ENCODE data around the gene DUSP14.

DUSP14 gene

DNA sequence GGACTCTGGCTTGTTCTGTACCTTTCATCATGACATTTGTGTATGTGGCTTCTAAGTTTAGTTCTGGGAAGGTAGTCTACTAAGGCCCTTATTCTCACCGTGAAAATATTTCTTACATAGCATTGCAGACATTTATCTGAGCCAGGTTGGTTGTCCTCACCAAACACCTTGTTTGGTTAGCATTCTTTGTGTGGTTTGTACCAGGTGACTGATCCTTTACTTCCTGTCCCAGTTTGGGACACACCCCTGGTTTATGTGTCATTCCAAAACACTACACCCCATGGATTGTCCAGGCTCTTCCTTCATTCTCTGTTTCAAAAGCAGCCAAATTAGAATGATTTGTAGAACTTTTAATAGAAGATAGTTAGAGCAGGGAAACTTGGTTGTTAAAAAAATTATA lies 23.2 kb upstream of the DUSP14 start:
- Histone ChIP-seq H3K36me3 (ENCODE audit: control insufficient read depth, insufficient read depth, low read length) (no peaks in the 10 kb centered on the region), H3K4me1 (ENCODE audit: control insufficient read depth, insufficient read depth, low read length) (no peaks in the 10 kb centered on the region), H3K9ac (ENCODE audit: low read depth, low read length) (no peak overlapping the region), H3K9me3 (ENCODE audit: control insufficient read depth, insufficient read depth, low read length) (no peaks in the 10 kb centered on the region), H3K4me3 (ENCODE audit: low read depth, low read length) (no peak overlapping the region), H3K27me3 (ENCODE audit: control insufficient read depth, insufficient read depth, low read length) (no peaks in the 10 kb centered on the region)

DNA sequence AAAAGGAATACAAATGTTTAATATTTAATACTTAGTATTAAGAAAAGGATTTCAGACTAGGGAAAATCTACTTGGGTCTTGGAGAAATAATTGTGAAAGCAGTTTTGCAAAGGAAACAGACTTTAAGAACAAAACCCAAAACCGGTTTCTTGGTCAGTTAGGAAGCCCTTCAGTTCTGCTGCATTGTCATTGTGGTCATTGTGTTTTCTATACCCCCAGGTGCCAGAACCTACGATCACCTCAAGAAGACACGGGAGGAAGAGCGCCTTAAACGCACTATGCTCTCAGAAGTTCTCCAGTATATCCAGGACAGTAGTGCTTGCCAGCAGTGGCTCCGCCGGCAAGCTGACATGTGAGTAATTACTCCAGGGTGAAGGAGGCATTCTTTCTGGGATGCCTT lies 19.5 kb upstream of the DUSP14 start:
- H3K4me1 ChIP-seq (ENCODE audit: control insufficient read depth, insufficient read depth, low read length): no peaks in the 10 kb centered on the region
- peaks cover 4% of the 10 kb centered on the region for H3K36me3 ChIP-seq (ENCODE audit: control insufficient read depth, insufficient read depth, low read length)
- H3K9ac ChIP-seq (ENCODE audit: low read depth, low read length): no peak overlapping the region
- H3K9me3 ChIP-seq (ENCODE audit: control insufficient read depth, insufficient read depth, low read length): no peaks in the 10 kb centered on the region
- no peak overlapping the region for H3K4me3 ChIP-seq (ENCODE audit: low read depth, low read length)
- no peaks in the 10 kb centered on the region for H3K27me3 ChIP-seq (ENCODE audit: control insufficient read depth, insufficient read depth, low read length)

DNA sequence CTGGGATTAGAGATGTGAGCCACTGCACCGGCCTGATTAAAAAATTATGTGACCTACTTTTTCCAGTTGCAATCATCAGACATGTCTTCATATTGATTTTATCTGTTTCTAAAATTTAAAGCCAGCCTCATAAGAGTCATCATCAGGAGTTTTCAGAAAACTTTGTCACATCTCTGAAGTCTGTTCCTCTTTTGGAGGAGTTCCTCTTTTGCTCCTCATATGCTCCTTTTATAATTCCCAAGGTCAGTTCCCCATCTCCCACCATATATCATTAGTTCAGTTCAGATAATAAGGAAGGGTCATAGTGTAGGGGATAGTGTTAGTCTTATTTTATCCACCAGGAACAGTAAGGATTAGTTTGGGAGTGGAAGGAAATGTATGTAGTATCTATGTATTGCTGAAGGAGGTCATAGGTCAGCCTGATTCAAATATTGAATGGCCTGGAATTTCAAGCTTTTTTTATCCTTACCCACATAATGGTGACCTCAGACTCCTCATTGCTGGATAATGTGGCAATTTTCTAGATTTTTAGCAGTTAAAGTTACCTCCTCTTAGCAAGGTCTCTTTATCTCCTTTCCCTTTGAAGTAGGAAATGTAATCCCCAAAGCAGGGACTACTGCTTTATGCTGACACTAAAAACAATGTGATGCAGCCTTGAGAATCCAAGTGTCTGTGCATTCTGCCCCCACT lies 13.8 kb upstream of the DUSP14 start:
- Histone ChIP-seq H3K36me3 (ENCODE audit: control insufficient read depth, insufficient read depth, low read length) (peaks cover 15% of the 10 kb centered on the region), H3K9me3 (ENCODE audit: control insufficient read depth, insufficient read depth, low read length) (no peaks in the 10 kb centered on the region), H3K4me1 (ENCODE audit: control insufficient read depth, insufficient read depth, low read length) (no peaks in the 10 kb centered on the region), H3K9ac (ENCODE audit: low read depth, low read length) (no peak overlapping the region), H3K27me3 (ENCODE audit: control insufficient read depth, insufficient read depth, low read length) (no peaks in the 10 kb centered on the region), H3K4me3 (ENCODE audit: low read depth, low read length) (no peak overlapping the region)

DNA sequence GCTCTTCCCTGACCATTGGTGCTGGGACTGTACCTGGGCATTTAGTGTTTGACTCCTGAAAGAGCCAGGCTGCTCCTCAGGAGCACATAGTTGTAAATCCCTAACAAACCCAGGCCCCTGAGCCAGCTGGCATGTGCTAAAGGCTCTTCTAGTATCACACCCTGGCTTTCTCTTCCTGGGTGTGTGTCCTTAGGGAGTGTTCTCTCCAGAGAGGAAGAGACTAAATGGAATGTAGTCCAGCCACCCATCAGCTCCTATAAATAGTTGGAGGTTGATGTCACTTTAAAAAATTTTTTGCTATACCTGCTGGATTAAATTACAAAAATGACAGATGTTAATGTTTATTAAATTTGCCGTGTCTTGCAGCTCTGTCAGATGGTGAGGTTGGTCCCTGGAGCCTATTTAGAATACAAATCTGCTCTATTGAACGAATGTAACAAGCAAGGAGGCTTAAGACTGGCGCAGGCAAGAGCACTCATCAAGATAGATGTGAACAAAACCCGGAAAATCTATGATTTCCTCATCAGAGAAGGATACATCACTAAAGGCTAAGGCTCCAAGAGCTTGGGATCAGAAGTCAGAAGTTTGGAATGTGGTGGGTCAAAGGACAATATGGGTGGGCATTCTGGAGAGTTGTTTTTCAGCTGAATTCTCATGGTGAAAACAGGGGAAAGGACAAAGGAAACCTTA lies 13.1 kb upstream of the DUSP14 start:
- H3K9ac ChIP-seq (ENCODE audit: low read depth, low read length): no peak overlapping the region
- H3K36me3 ChIP-seq (ENCODE audit: control insufficient read depth, insufficient read depth, low read length): peaks cover 15% of the 10 kb centered on the region
- H3K4me1 ChIP-seq (ENCODE audit: control insufficient read depth, insufficient read depth, low read length): no peaks in the 10 kb centered on the region
- no peaks in the 10 kb centered on the region for H3K9me3 ChIP-seq (ENCODE audit: control insufficient read depth, insufficient read depth, low read length)
- H3K4me3 ChIP-seq (ENCODE audit: low read depth, low read length): no peak overlapping the region
- no peaks in the 10 kb centered on the region for H3K27me3 ChIP-seq (ENCODE audit: control insufficient read depth, insufficient read depth, low read length)

DNA sequence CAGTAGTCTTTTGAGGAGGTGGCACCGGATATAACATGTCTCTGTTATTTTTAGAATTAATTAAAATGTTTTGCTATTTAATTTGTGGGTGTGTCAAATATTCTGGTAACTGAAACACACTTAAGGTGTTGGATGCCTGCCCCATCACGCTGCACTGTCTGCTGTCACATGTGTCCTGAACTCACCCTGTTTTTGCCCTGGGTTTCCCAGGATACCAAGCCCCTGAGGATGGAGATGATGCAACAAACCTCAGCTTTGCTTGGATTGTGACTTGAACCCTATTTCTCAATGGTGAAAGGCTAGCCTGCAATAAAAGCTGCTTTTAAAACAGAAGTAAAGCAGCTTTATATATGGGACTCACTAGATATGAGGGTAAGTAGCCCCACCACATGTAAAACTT lies 11.5 kb upstream of the DUSP14 start:
- Histone ChIP-seq H3K9ac (ENCODE audit: low read depth, low read length) (no peak overlapping the region), H3K4me1 (ENCODE audit: control insufficient read depth, insufficient read depth, low read length) (peaks cover 1% of the 10 kb centered on the region), H3K4me3 (ENCODE audit: low read depth, low read length) (no peak overlapping the region), H3K27me3 (ENCODE audit: control insufficient read depth, insufficient read depth, low read length) (no peaks in the 10 kb centered on the region), H3K9me3 (ENCODE audit: control insufficient read depth, insufficient read depth, low read length) (no peaks in the 10 kb centered on the region), H3K36me3 (ENCODE audit: control insufficient read depth, insufficient read depth, low read length) (peaks cover 15% of the 10 kb centered on the region)

DNA sequence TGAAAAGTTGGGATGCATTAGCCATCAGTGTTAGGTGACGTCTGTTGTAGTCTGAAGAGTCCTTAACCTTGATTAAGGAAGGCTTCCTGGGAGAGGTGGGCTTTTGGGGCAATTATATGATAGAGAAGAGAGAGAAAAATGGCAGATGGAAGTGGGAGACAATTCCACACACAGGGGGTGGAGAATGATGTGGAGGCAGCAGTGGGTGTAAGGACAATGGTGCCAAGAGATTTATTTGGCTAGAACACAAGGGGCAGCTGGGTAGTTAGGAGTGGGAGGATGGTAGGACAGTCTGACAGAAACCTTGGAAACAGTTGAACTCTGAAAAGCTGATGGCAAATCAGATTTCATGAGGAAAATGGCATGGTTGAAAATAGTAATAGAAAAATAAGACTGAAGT lies 10.7 kb upstream of the DUSP14 start:
- Histone ChIP-seq H3K4me3 (ENCODE audit: low read depth, low read length) (no peak overlapping the region), H3K9me3 (ENCODE audit: control insufficient read depth, insufficient read depth, low read length) (no peaks in the 10 kb centered on the region), H3K27me3 (ENCODE audit: control insufficient read depth, insufficient read depth, low read length) (no peaks in the 10 kb centered on the region), H3K4me1 (ENCODE audit: control insufficient read depth, insufficient read depth, low read length) (peaks cover 9% of the 10 kb centered on the region), H3K36me3 (ENCODE audit: control insufficient read depth, insufficient read depth, low read length) (peaks cover 11% of the 10 kb centered on the region), H3K9ac (ENCODE audit: low read depth, low read length) (no peak overlapping the region)

DNA sequence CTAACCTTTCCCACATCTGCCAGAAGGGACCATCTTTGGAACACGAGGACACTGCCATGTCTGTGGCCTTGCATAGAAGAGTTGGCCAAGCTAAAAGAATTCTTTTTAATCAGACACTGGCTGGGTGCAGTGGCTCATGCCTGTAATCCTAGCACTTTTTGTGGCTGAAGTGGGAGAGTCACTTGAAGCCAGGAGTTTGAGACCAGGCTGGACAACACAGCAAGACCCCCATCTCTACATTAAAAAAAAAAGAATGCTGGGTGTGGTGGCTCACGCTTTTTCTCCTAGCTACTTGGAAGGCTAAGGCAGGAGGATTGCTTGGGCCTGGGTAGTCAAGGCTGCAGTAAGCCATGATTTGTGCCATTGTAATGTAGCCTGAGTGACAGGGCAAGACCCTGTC lies 9.3 kb upstream of the DUSP14 start:
- Histone ChIP-seq H3K27me3 (ENCODE audit: control insufficient read depth, insufficient read depth, low read length) (no peaks in the 10 kb centered on the region), H3K9me3 (ENCODE audit: control insufficient read depth, insufficient read depth, low read length) (no peaks in the 10 kb centered on the region), H3K4me1 (ENCODE audit: control insufficient read depth, insufficient read depth, low read length) (peaks cover 9% of the 10 kb centered on the region), H3K4me3 (ENCODE audit: low read depth, low read length) (no peak overlapping the region), H3K36me3 (ENCODE audit: control insufficient read depth, insufficient read depth, low read length) (peaks cover 11% of the 10 kb centered on the region), H3K9ac (ENCODE audit: low read depth, low read length) (no peak overlapping the region)

DNA sequence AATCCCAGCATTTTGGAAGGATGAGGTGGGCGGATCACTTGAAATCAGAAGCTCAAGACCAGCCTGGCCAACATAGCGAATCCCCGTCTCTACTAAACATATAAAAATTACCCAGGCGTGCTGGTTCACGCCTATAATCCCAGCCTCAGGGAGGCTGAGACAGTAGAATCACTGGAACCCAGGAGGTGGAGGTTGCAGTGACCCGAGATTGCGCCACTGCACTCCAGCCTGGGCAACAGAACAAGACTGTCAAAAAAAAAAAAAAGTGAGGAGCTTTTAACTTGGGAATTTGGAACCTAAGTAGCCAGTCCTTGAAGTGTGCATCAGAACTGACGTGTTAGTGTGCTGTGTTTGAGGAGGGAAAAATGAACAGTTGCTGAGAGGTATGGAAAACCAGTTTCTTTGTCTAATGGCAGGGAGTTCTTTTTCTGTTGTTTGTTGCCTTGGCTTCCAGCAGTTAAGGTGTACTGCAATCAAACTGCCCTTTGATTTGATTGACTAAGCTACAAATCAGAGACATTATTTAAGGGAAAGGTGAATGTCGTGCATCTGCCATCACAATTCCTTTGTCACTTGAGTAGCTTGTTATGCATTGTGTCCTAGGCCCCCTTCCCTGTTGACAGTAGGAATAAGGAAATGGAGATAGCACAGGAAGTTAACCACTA lies 8.6 kb upstream of the DUSP14 start:
- no peaks in the 10 kb centered on the region for H3K27me3 ChIP-seq (ENCODE audit: control insufficient read depth, insufficient read depth, low read length)
- H3K9ac ChIP-seq (ENCODE audit: low read depth, low read length): no peak overlapping the region
- H3K4me1 ChIP-seq (ENCODE audit: control insufficient read depth, insufficient read depth, low read length): peaks cover 9% of the 10 kb centered on the region
- H3K9me3 ChIP-seq (ENCODE audit: control insufficient read depth, insufficient read depth, low read length): no peaks in the 10 kb centered on the region
- H3K4me3 ChIP-seq (ENCODE audit: low read depth, low read length): no peak overlapping the region
- peaks cover 10% of the 10 kb centered on the region for H3K36me3 ChIP-seq (ENCODE audit: control insufficient read depth, insufficient read depth, low read length)

DNA sequence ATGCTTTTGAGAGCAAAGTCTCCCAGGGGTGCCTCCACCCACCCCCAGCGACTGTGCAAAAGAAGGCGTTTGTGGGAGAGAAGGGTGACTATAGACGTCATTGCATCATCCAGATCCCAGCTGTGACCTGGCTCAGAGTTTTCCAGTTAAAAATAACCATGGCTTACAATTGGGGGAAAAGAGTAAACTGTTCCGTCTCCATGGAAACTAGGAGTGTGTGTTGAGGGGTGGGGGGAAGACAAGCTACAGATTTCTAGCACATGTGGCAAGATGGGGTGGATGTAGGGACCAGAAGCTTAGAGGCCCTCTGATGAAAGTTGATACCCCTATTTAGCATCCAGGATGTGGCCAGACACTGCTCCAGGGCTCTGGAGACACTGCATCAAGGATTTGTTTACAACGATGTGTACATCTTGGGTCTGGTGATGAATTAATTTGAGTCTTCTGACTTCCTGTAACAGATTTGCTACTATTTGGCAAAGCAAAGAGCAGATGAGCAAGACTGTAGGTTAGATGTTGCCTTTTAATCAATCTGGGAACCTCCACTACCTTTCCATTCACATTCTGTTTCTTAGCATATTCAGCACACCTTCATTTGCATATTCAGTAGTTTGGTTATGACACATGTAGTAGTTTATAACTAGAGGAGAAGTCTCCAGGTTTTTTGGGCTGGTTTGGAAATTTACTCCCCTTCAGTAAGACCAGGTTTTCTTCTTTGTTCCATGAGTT lies 6.2 kb upstream of the DUSP14 start:
- Histone ChIP-seq H3K36me3 (ENCODE audit: control insufficient read depth, insufficient read depth, low read length) (no peaks in the 10 kb centered on the region), H3K9me3 (ENCODE audit: control insufficient read depth, insufficient read depth, low read length) (no peaks in the 10 kb centered on the region), H3K27me3 (ENCODE audit: control insufficient read depth, insufficient read depth, low read length) (peaks cover 6% of the 10 kb centered on the region), H3K9ac (ENCODE audit: low read depth, low read length) (no peak overlapping the region), H3K4me3 (ENCODE audit: low read depth, low read length) (no peak overlapping the region), H3K4me1 (ENCODE audit: control insufficient read depth, insufficient read depth, low read length) (peaks cover 16% of the 10 kb centered on the region)

DNA sequence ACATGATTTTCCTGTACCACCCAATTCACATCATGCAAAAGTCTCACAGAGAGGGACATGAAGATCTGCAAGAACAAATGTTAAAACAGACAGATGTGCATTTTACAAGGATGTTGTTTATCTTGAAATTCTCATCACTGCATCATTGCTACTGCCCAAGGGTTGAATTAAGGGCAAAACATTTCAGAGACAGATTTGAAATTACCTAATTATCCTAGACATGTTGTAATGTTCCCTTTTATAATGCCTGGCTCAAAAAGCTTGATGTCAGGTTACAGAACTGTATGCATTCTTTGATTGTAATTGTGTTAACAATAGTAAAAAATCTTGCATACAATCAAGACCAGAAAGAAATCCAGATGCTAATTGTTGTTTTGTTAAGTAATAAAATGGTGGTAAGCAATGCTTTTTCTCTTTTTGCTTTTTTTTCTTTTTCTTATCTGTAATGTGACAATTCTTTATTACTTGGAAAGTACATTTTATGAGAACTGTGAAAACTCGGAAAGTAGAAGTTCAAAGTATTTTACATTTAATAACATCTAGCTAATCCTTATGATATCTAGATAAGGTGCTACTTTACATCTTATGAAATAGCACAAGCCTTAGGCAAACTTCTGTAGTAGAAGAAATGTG lies 3.6 kb upstream of the DUSP14 start:
- Histone ChIP-seq H3K4me1 (ENCODE audit: control insufficient read depth, insufficient read depth, low read length) (peaks cover 17% of the 10 kb centered on the region), H3K9ac (ENCODE audit: low read depth, low read length) (no peak overlapping the region), H3K9me3 (ENCODE audit: control insufficient read depth, insufficient read depth, low read length) (no peaks in the 10 kb centered on the region), H3K27me3 (ENCODE audit: control insufficient read depth, insufficient read depth, low read length) (peaks cover 6% of the 10 kb centered on the region), H3K36me3 (ENCODE audit: control insufficient read depth, insufficient read depth, low read length) (no peaks in the 10 kb centered on the region), H3K4me3 (ENCODE audit: low read depth, low read length) (no peak overlapping the region)

DNA sequence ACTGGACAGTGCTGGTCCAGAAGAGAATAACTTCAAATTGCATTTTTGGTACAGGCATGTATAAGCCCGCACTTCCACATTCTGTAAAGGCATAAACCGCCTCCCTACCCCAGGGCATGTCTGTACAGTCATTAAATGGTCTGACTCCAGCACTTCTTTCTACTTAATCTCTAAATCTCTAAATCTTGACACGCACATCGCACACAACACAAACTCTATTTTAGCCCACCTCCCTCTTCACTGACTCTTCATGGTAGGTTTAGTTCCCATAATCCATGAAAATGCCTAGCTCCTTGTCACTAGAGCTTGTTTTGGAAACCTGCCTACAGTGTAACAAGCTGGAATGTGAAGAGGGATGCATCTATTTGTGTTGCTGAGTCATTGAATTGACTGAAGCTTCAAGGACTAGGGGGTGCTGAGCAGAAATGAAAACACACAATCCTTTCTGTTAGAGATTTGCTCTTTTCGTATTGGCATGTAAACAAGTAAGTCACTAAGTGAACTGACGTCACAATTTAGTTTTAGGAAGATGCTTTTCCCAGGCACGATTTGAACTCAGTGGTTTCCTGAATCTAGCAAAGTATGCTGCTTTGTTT lies 1.6 kb upstream of the DUSP14 start:
- H3K4me3 ChIP-seq (ENCODE audit: low read depth, low read length): peak overlapping the region; percentile 72
- no peaks in the 10 kb centered on the region for H3K9me3 ChIP-seq (ENCODE audit: control insufficient read depth, insufficient read depth, low read length)
- no peak overlapping the region for H3K9ac ChIP-seq (ENCODE audit: low read depth, low read length)
- no peaks in the 10 kb centered on the region for H3K36me3 ChIP-seq (ENCODE audit: control insufficient read depth, insufficient read depth, low read length)
- H3K4me1 ChIP-seq (ENCODE audit: control insufficient read depth, insufficient read depth, low read length): peaks cover 29% of the 10 kb centered on the region
- H3K27me3 ChIP-seq (ENCODE audit: control insufficient read depth, insufficient read depth, low read length): peaks cover 6% of the 10 kb centered on the region
